OCI-LY1 (cell line): ENCODE measurements around the gene GPT2.

ENCODE experiments used
- EZH2 ChIP-seq: fragments of 200-600 bp; sonication (generic), shearing (Covaris generic); IDR thresholded peaks from 2 replicates; pipeline ENCODE4 v1.8.0; 2017; ENCODE audit warnings: borderline replicate concordance, mixed run types, mild to moderate bottlenecking, antibody characterized with exemption, low read length, moderate library complexity, mixed read lengths
- TF ChIP-seq, protein P1 (sequence below): fragments of 200-600 bp; sonication (generic), shearing (Covaris generic); IDR thresholded peaks from 2 replicates; pipeline ENCODE4 v1.5.1; 2017; ENCODE audit warnings: mild to moderate bottlenecking, antibody characterized with exemption, low read length, moderate library complexity, mixed read lengths

DNA sequence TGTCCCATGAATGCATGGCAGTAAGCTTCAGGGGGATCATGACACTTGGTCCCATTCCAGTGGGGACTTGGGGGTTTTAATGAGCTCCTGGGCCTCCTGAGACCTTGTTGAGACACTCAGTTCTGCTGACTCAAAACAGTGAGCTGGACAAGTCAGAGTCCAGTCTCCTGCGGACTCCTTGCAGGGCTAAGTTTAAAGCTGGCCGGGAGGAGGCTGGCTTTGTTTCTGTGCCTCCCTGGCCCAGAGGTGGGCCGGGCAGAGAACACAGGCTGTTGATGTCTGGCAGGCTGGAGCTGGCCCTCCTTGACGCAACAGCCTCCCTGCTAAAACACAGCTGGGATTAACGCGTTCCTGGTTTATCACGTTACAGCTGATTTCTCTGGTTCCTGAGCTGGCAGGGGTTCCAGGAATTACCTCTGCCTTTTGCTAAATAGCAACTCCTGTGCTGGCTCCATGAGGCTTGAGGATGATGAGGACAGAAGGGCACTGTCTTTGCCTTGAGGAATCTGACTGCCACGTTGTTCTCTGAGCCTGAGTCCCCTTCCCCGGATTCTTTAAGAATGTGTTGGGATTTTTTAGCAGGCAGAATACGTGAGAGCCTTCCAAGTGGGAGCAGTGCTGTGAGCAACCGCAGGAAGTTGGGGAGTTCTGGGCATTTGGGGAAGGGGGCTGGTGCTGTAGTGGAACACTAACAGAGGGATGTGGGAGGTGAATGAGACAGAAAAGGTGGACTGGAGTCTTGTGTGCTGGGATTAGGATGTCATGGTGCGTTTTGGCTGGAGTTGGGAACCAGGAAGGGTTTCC lies 2.0 kb downstream of the GPT2 start:
- TF ChIP-seq, protein P1, sequence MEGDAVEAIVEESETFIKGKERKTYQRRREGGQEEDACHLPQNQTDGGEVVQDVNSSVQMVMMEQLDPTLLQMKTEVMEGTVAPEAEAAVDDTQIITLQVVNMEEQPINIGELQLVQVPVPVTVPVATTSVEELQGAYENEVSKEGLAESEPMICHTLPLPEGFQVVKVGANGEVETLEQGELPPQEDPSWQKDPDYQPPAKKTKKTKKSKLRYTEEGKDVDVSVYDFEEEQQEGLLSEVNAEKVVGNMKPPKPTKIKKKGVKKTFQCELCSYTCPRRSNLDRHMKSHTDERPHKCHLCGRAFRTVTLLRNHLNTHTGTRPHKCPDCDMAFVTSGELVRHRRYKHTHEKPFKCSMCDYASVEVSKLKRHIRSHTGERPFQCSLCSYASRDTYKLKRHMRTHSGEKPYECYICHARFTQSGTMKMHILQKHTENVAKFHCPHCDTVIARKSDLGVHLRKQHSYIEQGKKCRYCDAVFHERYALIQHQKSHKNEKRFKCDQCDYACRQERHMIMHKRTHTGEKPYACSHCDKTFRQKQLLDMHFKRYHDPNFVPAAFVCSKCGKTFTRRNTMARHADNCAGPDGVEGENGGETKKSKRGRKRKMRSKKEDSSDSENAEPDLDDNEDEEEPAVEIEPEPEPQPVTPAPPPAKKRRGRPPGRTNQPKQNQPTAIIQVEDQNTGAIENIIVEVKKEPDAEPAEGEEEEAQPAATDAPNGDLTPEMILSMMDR: no peak
- TF ChIP-seq EZH2: no peak
